Kidney (tissue), 22 donors: ENCODE data around the gene ACTRT3. TPM values are rescaled to one million over a fixed set of nuclear protein-coding genes. Genes with fewer than 3 reads are reported as not detected.

ENCODE experiments used
- DNase-seq, 5 donors: peaks; one replicate each; pipeline ENCODE4 v3.0.0-alpha.2; 2013 to 2020
- FAIRE-seq: peaks from 2 replicates; lab custom pipeline; 2012; peaks lifted over from hg19 to GRCh38; lab: Jason Lieb, UNC
- H3K27ac ChIP-seq, 2 donors: one replicate each; pipeline ENCODE4 v1.7.0; 2013; ENCODE audit warnings: low read depth in 2 of 2, low read length in 2 of 2, inconsistent platforms in 1 of 2
- H3K27me3 ChIP-seq: one replicate; pipeline ENCODE4 v1.7.1; 2013; ENCODE audit warnings: low read length, inconsistent platforms; ENCODE audit not compliant: control insufficient read depth, insufficient read depth
- H3K36me3 ChIP-seq, 3 donors: one replicate each; pipeline versions ENCODE4 v1.7.0 to v1.7.1; 2013; ENCODE audit warnings: low read length in 3 of 3, control low read depth in 1 of 3, inconsistent platforms in 1 of 3; ENCODE audit not compliant: insufficient read depth in 3 of 3, control insufficient read depth in 2 of 3
- H3K4me1 ChIP-seq, 3 donors: one replicate each; pipeline versions ENCODE4 v1.7.0 to v1.7.1; 2013; ENCODE audit warnings: low read length in 3 of 3, inconsistent platforms in 1 of 3, low read depth in 1 of 3; ENCODE audit not compliant: control insufficient read depth in 2 of 3, insufficient read depth in 2 of 3
- H3K4me3 ChIP-seq, 3 donors: one replicate each; pipeline versions ENCODE4 v1.7.0 to v1.8.1; 2013; ENCODE audit warnings: low read length in 3 of 3, control low read depth in 1 of 3, inconsistent platforms in 1 of 3
- H3K9ac ChIP-seq, 3 donors: one replicate each; pipeline versions ENCODE4 v1.7.0 to v1.7.1; 2013; ENCODE audit warnings: low read length in 3 of 3, control low read depth in 1 of 3, inconsistent platforms in 1 of 3
- H3K9me3 ChIP-seq, 3 donors: one replicate each; pipeline versions ENCODE4 v1.7.0 to v1.7.1; 2013; ENCODE audit warnings: low read length in 3 of 3, control low read depth in 1 of 3, inconsistent platforms in 1 of 3; ENCODE audit not compliant: control insufficient read depth in 2 of 3, insufficient read depth in 1 of 3
- intact Hi-C: fragments of 100-400 bp; cut with DNase I; formaldehyde crosslinking; loops from one replicate; pipeline ENCODE4 v1.11.1; 2022
- long read RNA-seq, 10 donors: library from polyadenylated mRNA in 1 of 10; unstranded in 1 of 10; transcript quantifications; one replicate each; pipeline ENCODE4 v2.0.0 and lab custom pipeline, GENCODE V29; 2021 to 2026
- polyA plus RNA-seq: library from polyadenylated mRNA; stranded (reverse); fragments of 350-450 nt; fragmentation: Illumina TruSeq; extraction: RNeasy Lipid Tissue Mini Kit (QIAGEN cat#74804); gene quantifications from one replicate; pipeline ENCODE4 v1.2.3, GENCODE V29; 2014; ENCODE audit warnings: low read depth, low replicate concordance; ENCODE audit not compliant: insufficient read depth
- total RNA-seq: library from RNA; stranded (reverse); fragmentation: NEBNext Ultra II Directional; extraction: Animal tissue kit (Norgen Biotek cat#: 25700); gene quantifications from one replicate; pipeline ENCODE4 v1.2.1, GENCODE V29; 2021
- TF ChIP-seq, protein P1 (sequence below): IDR thresholded peaks from 3 replicates; pipeline ENCODE4 v1.5.1; 2012; ENCODE audit warnings: mild to moderate bottlenecking, moderate library complexity, borderline replicate concordance; ENCODE audit not compliant: insufficient read depth; ENCODE audit errors: extremely low read depth
- donor health status: control.
- donor health status: control.
- donor health status: control.
- donor health status: control.
- donor health status: control.
- donor health status: DM: yes; HTN: yes; CAD: no.
- donor health status: Normal renal cell carcinoma (clear cell type).

ACTRT3 gene
- total RNA-seq: 2.9 TPM
- 4.5 TPM for polyA plus RNA-seq
- long read RNA-seq, donor 1: 0 reads
- long read RNA-seq, donor 2, partial matches to known transcripts: 0 of 3 reads
- long read RNA-seq, donor 2, other reads (novel, unspliced or antisense): 0 of 3 reads
- long read RNA-seq, donor 3, partial matches to known transcripts: 0 of 2 reads
- long read RNA-seq, donor 3, other reads (novel, unspliced or antisense): 0 of 2 reads
- long read RNA-seq, donor 4: 0 reads
- long read RNA-seq, donor 5: 0 reads
- long read RNA-seq, donor 6: 0 reads
- long read RNA-seq, donor 7, partial matches to known transcripts: 0 of 2 reads
- long read RNA-seq, donor 7, other reads (novel, unspliced or antisense): 0 of 2 reads
- long read RNA-seq, donor 8, partial matches to known transcripts: 0 of 2 reads
- long read RNA-seq, donor 8, other reads (novel, unspliced or antisense): 0 of 2 reads
- long read RNA-seq, donor 9, partial matches to known transcripts: 0 of 3 reads
- long read RNA-seq, donor 9, other reads (novel, unspliced or antisense): 0 of 3 reads
- long read RNA-seq, donor 10, partial matches to known transcripts: 0 of 1 reads
- long read RNA-seq, donor 10, other reads (novel, unspliced or antisense): 0 of 1 reads

DNA sequence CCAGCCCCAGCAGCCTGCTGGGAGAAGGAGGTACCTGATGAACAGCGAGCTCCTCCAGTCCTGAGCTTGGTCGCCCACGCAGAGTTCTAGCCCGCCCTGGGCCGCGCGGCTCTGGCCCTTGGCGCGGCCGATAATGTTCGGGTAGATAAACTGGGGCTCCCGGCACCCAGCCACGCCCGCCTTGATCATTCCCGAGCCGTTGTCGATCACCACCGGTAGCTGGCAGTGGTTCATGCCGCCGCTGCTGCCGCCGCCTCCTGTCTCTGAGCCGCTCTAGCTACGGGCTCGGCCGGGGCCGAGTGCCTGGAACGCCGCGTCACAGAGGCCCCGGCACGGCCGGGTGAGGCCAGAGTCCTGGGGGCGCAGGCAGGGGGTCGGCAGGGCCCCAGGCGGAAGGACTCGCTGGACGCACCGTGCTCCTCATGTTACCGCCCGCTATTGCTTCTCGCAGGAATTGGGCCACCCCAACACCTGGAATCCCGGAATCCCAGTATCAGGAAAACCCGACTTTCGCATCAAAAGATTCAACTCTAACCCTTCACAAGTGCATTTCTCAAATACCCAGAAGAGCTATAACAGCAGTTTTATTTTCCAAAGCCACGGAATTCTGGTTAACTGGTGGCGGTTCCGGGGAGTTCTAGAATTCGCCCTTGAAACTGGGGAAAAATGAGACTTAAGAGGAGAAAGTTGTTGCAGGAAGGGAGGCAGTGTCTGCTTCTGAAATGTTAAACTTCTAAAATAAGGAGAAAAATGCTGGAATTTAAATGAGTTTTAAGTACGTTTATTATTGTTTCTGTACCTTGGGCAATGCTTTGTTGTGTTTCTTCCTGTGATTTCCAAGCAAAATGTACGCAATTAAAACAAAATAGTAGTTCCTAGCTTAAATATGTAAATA, at the start of gene ACTRT3:
TSS of gene ACTRT3 (minus strand) at position 275 of the 895 bp plus-strand sequence. CDS start at position 234, 41 bp downstream.
- H3K27ac ChIP-seq: peak within 1 kb of the TSS; percentile 75 to 82
- FAIRE-seq (no peak), DNase-seq (peak; percentile 81 to 92 (median 86))
- no peaks in the 10 kb centered on the region for H3K9me3 ChIP-seq
- peak within 1 kb of the TSS; percentile 72 to 86 (median 78) for H3K4me3 ChIP-seq
- no peaks in the 10 kb centered on the region for H3K27me3 ChIP-seq
- H3K36me3 ChIP-seq: no peaks in the 10 kb centered on the region
- TF ChIP-seq, protein P1, sequence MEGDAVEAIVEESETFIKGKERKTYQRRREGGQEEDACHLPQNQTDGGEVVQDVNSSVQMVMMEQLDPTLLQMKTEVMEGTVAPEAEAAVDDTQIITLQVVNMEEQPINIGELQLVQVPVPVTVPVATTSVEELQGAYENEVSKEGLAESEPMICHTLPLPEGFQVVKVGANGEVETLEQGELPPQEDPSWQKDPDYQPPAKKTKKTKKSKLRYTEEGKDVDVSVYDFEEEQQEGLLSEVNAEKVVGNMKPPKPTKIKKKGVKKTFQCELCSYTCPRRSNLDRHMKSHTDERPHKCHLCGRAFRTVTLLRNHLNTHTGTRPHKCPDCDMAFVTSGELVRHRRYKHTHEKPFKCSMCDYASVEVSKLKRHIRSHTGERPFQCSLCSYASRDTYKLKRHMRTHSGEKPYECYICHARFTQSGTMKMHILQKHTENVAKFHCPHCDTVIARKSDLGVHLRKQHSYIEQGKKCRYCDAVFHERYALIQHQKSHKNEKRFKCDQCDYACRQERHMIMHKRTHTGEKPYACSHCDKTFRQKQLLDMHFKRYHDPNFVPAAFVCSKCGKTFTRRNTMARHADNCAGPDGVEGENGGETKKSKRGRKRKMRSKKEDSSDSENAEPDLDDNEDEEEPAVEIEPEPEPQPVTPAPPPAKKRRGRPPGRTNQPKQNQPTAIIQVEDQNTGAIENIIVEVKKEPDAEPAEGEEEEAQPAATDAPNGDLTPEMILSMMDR: no peak
- intact Hi-C loops: no loop called here
- peak within 1 kb of the TSS; percentile 1 to 71 (median 47) for H3K9ac ChIP-seq
- H3K4me1 ChIP-seq: peaks cover 3 to 8% (median 5%) of the 10 kb centered on the region in 3 donors

DNA sequence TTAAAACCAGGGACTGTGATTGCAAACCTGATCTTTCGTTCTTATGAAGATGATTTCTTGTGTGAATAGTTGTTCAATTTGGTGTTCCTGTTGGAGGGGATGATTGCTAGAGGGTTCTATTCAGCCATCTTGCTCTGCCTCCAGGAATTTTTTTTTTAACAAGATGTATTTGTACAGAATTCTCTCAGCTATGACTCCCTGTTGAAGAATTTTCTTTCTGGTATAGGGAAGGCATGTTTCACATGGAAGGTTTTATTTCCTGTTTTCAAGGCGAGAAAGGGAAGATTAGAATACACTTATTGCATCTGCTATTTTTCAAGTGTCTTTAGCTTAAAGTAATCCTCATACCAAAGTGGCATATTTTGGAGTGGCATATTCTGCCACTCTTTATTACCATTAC, 49.0 kb upstream of the ACTRT3 start:
- intact Hi-C loops: no loop called here
- DNase-seq (no peak), FAIRE-seq (no peak)
- Histone ChIP-seq H3K4me3 (no peak overlapping the region), H3K9me3 (peaks cover 0 to 7% (median 0%) of the 10 kb centered on the region in 3 donors), H3K36me3 (no peaks in the 10 kb centered on the region), H3K27me3 (no peaks in the 10 kb centered on the region), H3K27ac (no peak overlapping the region), H3K9ac (no peak overlapping the region), H3K4me1 (peaks cover 0 to under 1% (median 0%) of the 10 kb centered on the region in 3 donors)
- TF ChIP-seq, protein P1: no peak

- intact Hi-C loops: no loop called here
- Histone ChIP-seq H3K27ac (no peak overlapping the region), H3K9ac (no peak overlapping the region), H3K9me3 (peaks cover 0 to 7% (median 0%) of the 10 kb centered on the region in 3 donors), H3K27me3 (no peaks in the 10 kb centered on the region), H3K36me3 (no peaks in the 10 kb centered on the region), H3K4me1 (peaks cover 0 to 12% (median 5%) of the 10 kb centered on the region in 3 donors), H3K4me3 (no peak overlapping the region)
- TF ChIP-seq, protein P1: no peak
- FAIRE-seq (no peak), DNase-seq (no peak)
These were observed 46.3 kb upstream of the ACTRT3 start for GRCh38 chr3:169815590-169816150.
